K562 (cell line): ENCODE measurements around the gene SHH. TPM values are rescaled to one million over a fixed set of nuclear protein-coding genes. Genes with fewer than 3 reads are reported as not detected.

ENCODE experiments used
- ATAC-seq: fragments of 200-7000 bp; cut with Tn5 transposase; 3 replicates; pipeline ENCODE4 v1.9.1; 2020; ENCODE audit warnings: moderate library complexity
- BruUV-seq: library from RNA; stranded (reverse); fragments of 400-500 nt; replicated peaks from 2 replicates; lab custom pipeline; 2021; lab: Mats Ljungman, UMichigan
- CTCF ChIA-PET: fragments of 300-600 bp; formaldehyde crosslinking; extraction: SDS; loops from one replicate; lab custom pipeline; 2021; ENCODE audit warnings: low intra/inter-chr PET ratio; lab: Yijun Ruan, JAX
- POLR2A ChIA-PET: fragments of 300-600, 350-650 bp; sonication (Branson Sonifier 250); formaldehyde crosslinking; extraction: SDS; loops from one replicate; lab custom pipeline; 2021; ENCODE audit warnings: antibody characterized with exemption, inconsistent platforms; lab: Yijun Ruan, JAX
- DNase-seq, 4 experiments: peaks; one replicate each; pipeline versions ENCODE4 v3.0.0 to v3.0.0-alpha.2; 2011 to 2018; ENCODE audit warnings: low spot score in 3 of 4, mixed read lengths in 3 of 4; ENCODE audit errors: extremely low read depth in 1 of 4
- FAIRE-seq: peaks from 2 replicates; lab custom pipeline; 2011; peaks lifted over from hg19 to GRCh38; lab: Jason Lieb, UNC
- H2AFZ ChIP-seq: 2 replicates; pipeline ENCODE4 v1.6.0; 2011; ENCODE audit warnings: low read depth, low read length, control low read depth, inconsistent platforms
- H3K27ac ChIP-seq: fragments of 200-600 bp; 3 replicates; pipeline ENCODE4 v1.8.0; 2011; ENCODE audit warnings: low read depth, mild to moderate bottlenecking, control low read depth, inconsistent platforms, low read length, moderate library complexity, mixed read lengths; ENCODE audit errors: extremely low read depth
- H3K27me3 ChIP-seq, 2 experiments: fragments of 300-600 bp in 1 of 2; 2 replicates in 1 of 2; 3 replicates in 1 of 2; pipeline versions ENCODE4 v1.6.0 to v1.8.0; 2011; ENCODE audit warnings: inconsistent platforms in 2 of 2, low read length in 2 of 2, mild to moderate bottlenecking in 1 of 2, mixed read lengths in 1 of 2, moderate library complexity in 1 of 2; ENCODE audit not compliant: control insufficient read depth in 2 of 2, insufficient read depth in 2 of 2
- H3K36me3 ChIP-seq: fragments of 300-600 bp; 3 replicates; pipeline ENCODE4 v1.8.0; 2011; ENCODE audit warnings: mild to moderate bottlenecking, low read length, inconsistent platforms; ENCODE audit not compliant: control insufficient read depth, insufficient read depth
- H3K4me1 ChIP-seq, 2 experiments: fragments of 200-600 bp in 1 of 2; replicated peaks in 1 of 2; 2 replicates in 1 of 2; 3 replicates in 1 of 2; pipeline versions ENCODE4 v1.5.1 to v1.8.0; 2011; ENCODE audit warnings: inconsistent platforms in 2 of 2, low read length in 2 of 2, mild to moderate bottlenecking in 1 of 2, mixed read lengths in 1 of 2, moderate library complexity in 1 of 2; ENCODE audit not compliant: control insufficient read depth in 2 of 2, insufficient read depth in 2 of 2
- H3K4me2 ChIP-seq: 2 replicates; pipeline ENCODE4 v1.6.1; 2011; ENCODE audit warnings: low read length, control low read depth, inconsistent platforms, mixed read lengths; ENCODE audit not compliant: insufficient read depth
- H3K4me3 ChIP-seq: fragments of 200-600 bp; sonication (generic), shearing (Covaris generic); 2 replicates; pipeline ENCODE4 v1.5.1; 2016; ENCODE audit warnings: control low read depth, inconsistent platforms
- H3K79me2 ChIP-seq: fragments of 200-600 bp; 3 replicates; pipeline ENCODE4 v1.8.0; 2011; ENCODE audit warnings: low read length, inconsistent platforms; ENCODE audit not compliant: control insufficient read depth, insufficient read depth
- H3K9ac ChIP-seq, 2 experiments: 2 replicates each; pipeline versions ENCODE4 v1.6.0 to v1.6.1; 2011; ENCODE audit warnings: low read depth in 2 of 2, low read length in 2 of 2, control low read depth in 1 of 2, inconsistent platforms in 1 of 2, mild to moderate bottlenecking in 1 of 2, mixed read lengths in 1 of 2; ENCODE audit not compliant: insufficient read depth in 1 of 2
- H3K9me1 ChIP-seq: one replicate; pipeline ENCODE4 v1.6.0; 2011; ENCODE audit warnings: inconsistent platforms, mild to moderate bottlenecking, low read length, moderate library complexity; ENCODE audit not compliant: control insufficient read depth, insufficient read depth
- H3K9me3 ChIP-seq: replicated peaks from 2 replicates; pipeline ENCODE4 v1.5.1; 2011; ENCODE audit warnings: low read depth, low read length, inconsistent platforms; ENCODE audit not compliant: control insufficient read depth, insufficient read depth
- H4K20me1 ChIP-seq: replicated peaks from 2 replicates; pipeline ENCODE4 v1.6.1; 2011; ENCODE audit warnings: low read length, inconsistent platforms, mixed read lengths; ENCODE audit not compliant: control insufficient read depth, insufficient read depth
- CSDE1 ChIP-seq, 2 experiments: fragments of 450-650 bp; IDR thresholded peaks; 2 replicates each; pipeline ENCODE4 v1.6.1; 2016; ENCODE audit warnings: mild to moderate bottlenecking in 1 of 2
- MBD2 ChIP-seq: sonication (generic); IDR thresholded peaks from 2 replicates; pipeline ENCODE4 v1.6.1; 2016; ENCODE audit warnings: low read depth, borderline replicate concordance
- NFATC3 ChIP-seq: fragments of 450-650 bp; IDR thresholded peaks from 2 replicates; pipeline ENCODE4 v1.6.1; 2017; ENCODE audit warnings: mild to moderate bottlenecking
- NUFIP1 ChIP-seq: fragments of 450-650 bp; IDR thresholded peaks from 2 replicates; pipeline ENCODE4 v1.6.1; 2018; ENCODE audit not compliant: partially characterized antibody
- PHB ChIP-seq: fragments of 250-450 bp; sonication (Bioruptor Pico); IDR thresholded peaks from 2 replicates; pipeline ENCODE4 v1.5.0; 2021
- RBFOX2 ChIP-seq: fragments of 200-400 bp; formaldehyde crosslinking; IDR thresholded peaks from 2 replicates; pipeline ENCODE4 v1.6.1; 2017; ENCODE audit warnings: low read depth, mild to moderate bottlenecking, low read length, moderate library complexity
- SMARCB1 ChIP-seq: IDR thresholded peaks from 2 replicates; pipeline ENCODE4 v1.6.1; 2011; ENCODE audit warnings: improper control_type of control experiment, low read depth; ENCODE audit not compliant: insufficient read length
- TEAD1 ChIP-seq, 2 experiments: fragments of 450-650 bp in 1 of 2; sonication (generic) in 1 of 2; formaldehyde crosslinking; IDR thresholded peaks; 2 replicates each; pipeline versions ENCODE4 v1.4.0 to v1.8.0; 2020 to 2022; ENCODE audit warnings: mild to moderate bottlenecking in 2 of 2, missing genetic modification reagents in 1 of 2
- ZEB2 ChIP-seq: fragments of 450-650 bp; IDR thresholded peaks from 2 replicates; pipeline ENCODE4 v1.6.1; 2016
- WGBS: fragments of 100-300 bp; shearing (Covaris generic); methylation state at CpG from one replicate; pipeline ENCODE4 v1.1.6; 2016; ENCODE audit warnings: low coverage, mixed read lengths; ENCODE audit not compliant: insufficient coverage; ENCODE audit errors: missing lambda C conversion rate; 5-methylcytosine and 5-hydroxymethylcytosine counted together
- in situ Hi-C: fragments of 300-500 bp; cut with MboI; formaldehyde crosslinking; loops from 4 replicates; pipeline ENCODE4 v1.15.0; 2018; ENCODE audit warnings: inconsistent platforms, mixed read lengths
- intact Hi-C: fragments of 100-400 bp; cut with micrococcal nuclease; formaldehyde crosslinking; loops from 2 replicates; pipeline ENCODE4 v1.14.2; 2022
- polyA plus RNA-seq, 8 experiments: library from polyadenylated mRNA; depleted of rRNA in 4 of 8; stranded (reverse) in 5 of 8; unstranded in 3 of 8; fragments of >200 nt; fragmentation: Nextera tagmentation in 2 of 8; fragmentation: Illumina TruSeq in 1 of 8; extraction: Ambion mirVana in 2 of 8; extraction: Trizol in 1 of 8; gene quantifications; 2 replicates each; pipeline versions ENCODE4 v1.2.1 to v1.2.3, GENCODE V29; 2011 to 2014; ENCODE audit warnings: inconsistent platforms in 1 of 8, missing spikeins in 1 of 8
- total RNA-seq, 7 experiments: library from RNA; depleted of rRNA in 6 of 7; stranded (reverse); fragments of >200 nt in 6 of 7; fragmentation: Illumina TruSeq in 2 of 7; extraction: Trizol in 2 of 7; gene quantifications; 2 replicates each; pipeline versions ENCODE4 v1.2.1 to v1.2.3, GENCODE V29; 2011 to 2021; ENCODE audit warnings: low replicate concordance in 1 of 7
- TF ChIP-seq, protein P1 (sequence below), 2 experiments: fragments of 450-650 bp in 1 of 2; IDR thresholded peaks; 2 replicates each; pipeline ENCODE4 v1.6.1; 2011 to 2017; ENCODE audit warnings: low read depth in 2 of 2, antibody characterized with exemption in 1 of 2, borderline replicate concordance in 1 of 2, low read length in 1 of 2, mild to moderate bottlenecking in 1 of 2, mixed read lengths in 1 of 2; ENCODE audit not compliant: control insufficient read depth in 1 of 2

Gene SHH
- total and polyA plus RNA-seq, 9 of the 15 experiments (the other 6 are each of a cell fraction or from before 2014, with no cell fraction given), result 0.09 TPM; not detected in 8

DNA sequence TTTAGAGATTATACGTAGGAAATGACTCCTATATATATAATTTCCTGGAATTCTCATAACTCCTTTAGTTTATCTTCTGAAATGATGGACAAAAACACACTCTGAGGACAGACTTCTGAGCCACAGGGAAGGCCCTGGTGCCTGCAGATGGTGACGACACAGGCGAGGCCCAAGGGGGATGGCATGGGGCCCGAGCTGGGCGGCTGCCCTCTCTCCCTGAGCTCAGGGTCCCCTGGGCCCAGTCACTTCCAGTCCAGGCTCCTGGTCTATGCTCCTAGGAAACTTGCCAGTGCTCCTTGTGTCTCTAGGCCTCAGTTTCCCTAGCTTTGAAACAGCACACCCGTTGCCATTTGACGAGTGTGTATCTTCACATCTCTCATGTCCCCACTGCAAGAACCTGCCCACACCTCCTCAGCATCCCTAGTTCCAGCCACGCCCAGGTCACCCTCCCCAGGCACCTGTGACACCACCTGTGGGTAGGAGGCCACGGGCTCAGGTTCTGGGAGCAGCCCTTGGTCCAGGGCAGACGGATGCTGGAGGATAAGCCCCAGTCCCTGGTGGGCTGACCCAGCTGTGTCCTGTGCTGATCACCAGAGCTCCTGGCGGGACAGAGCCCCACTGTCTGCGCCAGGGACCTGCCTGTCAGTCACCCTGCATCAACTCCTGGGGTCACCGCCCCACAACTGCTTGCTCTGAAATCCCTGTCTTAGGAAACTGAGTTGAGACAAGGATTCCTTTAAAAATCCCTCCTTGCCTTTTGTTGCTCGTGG lies 23.4 kb upstream of the SHH start:
- DNase-seq (no peak), FAIRE-seq (no peak), ATAC-seq (no peak)
- intact Hi-C loops, result no loop called here
- Histone ChIP-seq H2AFZ (no peak overlapping the region), H3K9ac (no peak overlapping the region), H4K20me1 (peaks cover 25% of the 10 kb centered on the region), H3K79me2 (no peaks in the 10 kb centered on the region), H3K27ac (no peak overlapping the region), H3K27me3 (peaks cover 76 to 92% of the 10 kb centered on the region in 2 experiments), H3K4me3 (no peak overlapping the region), H3K9me3 (no peaks in the 10 kb centered on the region), H3K4me2 (no peak overlapping the region), H3K36me3 (no peaks in the 10 kb centered on the region), H3K4me1 (peaks cover 0 to 3% of the 10 kb centered on the region in 2 experiments; a peak in 1 of 5 replicates), H3K9me1 (no peaks in the 10 kb centered on the region)
- no peak for TF ChIP-seq SMARCB1
- no peak for TF ChIP-seq CSDE1 (IDR thresholded peaks at IDR 0.05)
- no peak for TF ChIP-seq PHB (CRISPR knock-in tag)
- TF ChIP-seq TEAD1 (CRISPR knock-in tag; IDR thresholded peaks at IDR 0.05), result no peak
- no peak for TF ChIP-seq NFATC3
- TF ChIP-seq MBD2, result no peak
- TF ChIP-seq ZEB2, result no peak
- no peak for TF ChIP-seq NUFIP1
- TF ChIP-seq, protein P1, sequence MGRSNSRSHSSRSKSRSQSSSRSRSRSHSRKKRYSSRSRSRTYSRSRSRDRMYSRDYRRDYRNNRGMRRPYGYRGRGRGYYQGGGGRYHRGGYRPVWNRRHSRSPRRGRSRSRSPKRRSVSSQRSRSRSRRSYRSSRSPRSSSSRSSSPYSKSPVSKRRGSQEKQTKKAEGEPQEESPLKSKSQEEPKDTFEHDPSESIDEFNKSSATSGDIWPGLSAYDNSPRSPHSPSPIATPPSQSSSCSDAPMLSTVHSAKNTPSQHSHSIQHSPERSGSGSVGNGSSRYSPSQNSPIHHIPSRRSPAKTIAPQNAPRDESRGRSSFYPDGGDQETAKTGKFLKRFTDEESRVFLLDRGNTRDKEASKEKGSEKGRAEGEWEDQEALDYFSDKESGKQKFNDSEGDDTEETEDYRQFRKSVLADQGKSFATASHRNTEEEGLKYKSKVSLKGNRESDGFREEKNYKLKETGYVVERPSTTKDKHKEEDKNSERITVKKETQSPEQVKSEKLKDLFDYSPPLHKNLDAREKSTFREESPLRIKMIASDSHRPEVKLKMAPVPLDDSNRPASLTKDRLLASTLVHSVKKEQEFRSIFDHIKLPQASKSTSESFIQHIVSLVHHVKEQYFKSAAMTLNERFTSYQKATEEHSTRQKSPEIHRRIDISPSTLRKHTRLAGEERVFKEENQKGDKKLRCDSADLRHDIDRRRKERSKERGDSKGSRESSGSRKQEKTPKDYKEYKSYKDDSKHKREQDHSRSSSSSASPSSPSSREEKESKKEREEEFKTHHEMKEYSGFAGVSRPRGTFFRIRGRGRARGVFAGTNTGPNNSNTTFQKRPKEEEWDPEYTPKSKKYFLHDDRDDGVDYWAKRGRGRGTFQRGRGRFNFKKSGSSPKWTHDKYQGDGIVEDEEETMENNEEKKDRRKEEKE (IDR thresholded peaks at IDR 0.05; ENCODE audit: borderline replicate concordance in 1 of 2, control insufficient read depth in 1 of 2, low read depth in 2 of 2, low read length in 1 of 2), result no peak
- TF ChIP-seq RBFOX2, result no peak
- 1% methylated on average over 14 of the region's 14 CpGs for WGBS
- in situ Hi-C loops, result no loop called here
- BruUV-seq, result no TSS peak
- POLR2A ChIA-PET, result no interaction called here
- CTCF ChIA-PET, result no interaction called here
